GM11168 (cell line): ENCODE measurements around the gene BMP4.

Experiments used
- in situ Hi-C: fragments of 300-500 bp; cut with MboI; formaldehyde crosslinking; loops from one replicate; pipeline ENCODE4 v1.12.0; 2022; ENCODE audit warnings: low sequenced_read_pairs; ENCODE audit not compliant: unreplicated experiment

The BMP4 gene

GRCh38 chr14:53947452-53948204 is 9.0 kb downstream of the BMP4 start:
- in situ Hi-C loops: no loop called here

GRCh38 chr14:53947094-53947445 is 9.6 kb downstream of the BMP4 start:
- in situ Hi-C loops: no loop called here

DNA sequence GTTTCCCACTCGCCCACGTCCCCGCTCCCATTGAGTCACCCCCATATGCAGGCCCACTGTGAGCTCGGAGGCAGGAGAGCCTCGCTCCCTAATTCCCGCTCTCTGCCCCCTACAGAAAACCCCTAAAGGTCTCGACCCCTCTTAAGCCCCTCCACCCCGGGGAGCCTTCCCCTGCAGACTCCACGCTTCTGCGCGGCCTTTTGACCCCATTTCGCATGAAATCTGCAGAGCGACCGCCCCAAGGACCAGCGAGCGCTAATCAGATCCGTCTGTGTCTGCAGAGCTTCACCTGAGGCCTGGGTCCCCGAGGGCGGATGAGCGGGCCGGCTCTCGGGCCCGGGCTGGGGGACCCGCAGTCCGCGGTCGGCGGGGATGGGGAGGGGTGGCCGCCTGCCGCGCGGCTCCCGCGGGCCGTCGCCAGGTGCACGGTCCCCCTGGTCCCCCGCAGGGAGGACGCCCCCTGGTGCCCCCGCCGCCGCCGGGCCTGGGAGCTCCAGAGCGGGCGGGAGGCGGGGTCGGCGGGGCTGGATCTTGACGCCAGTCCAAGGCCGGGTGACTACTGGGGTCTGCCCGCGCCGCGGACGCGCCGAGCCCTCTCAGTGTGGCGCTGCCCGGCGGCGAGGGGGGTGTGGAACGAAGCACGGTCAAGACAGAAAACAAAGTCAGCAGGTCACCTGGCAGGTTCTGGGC is 10.1 kb downstream of the BMP4 start:
- in situ Hi-C loops: no loop called here

DNA sequence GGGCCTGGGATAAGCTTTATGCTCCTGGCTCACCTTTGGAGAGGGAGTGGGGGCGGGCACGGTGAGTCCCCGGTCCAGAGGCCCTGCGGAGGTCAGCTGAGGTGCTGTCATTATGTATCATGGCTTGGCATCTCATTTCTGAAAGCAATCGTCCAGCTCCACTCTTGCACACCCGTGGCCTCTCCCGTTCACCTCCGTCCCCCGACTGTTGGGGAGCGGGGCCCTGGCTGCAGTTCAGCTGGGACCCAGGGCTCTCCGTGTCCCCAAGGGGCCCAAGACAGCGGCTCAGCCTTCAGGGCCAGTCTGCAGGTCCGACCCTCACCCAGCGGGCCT is 10.6 kb downstream of the BMP4 start:
- in situ Hi-C loops: no loop called here

DNA sequence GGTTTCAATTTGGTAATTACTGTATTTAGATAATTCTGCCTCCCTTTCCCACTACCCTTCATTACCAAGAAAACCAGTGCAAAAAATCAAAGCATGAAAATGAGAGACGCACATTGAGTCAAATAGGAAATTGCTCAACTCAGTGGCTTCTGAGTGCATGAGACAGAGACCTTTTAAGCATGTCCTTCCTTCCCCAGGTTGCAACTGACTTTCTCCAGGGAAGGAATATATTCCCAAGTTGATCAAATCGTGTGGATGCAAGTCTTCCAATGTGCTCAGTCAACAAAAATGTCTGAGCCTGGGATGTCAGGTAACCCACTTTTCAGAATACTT is 12.9 kb downstream of the BMP4 start:
- in situ Hi-C loops: no loop called here

GRCh38 chr14:53942970-53943750 is 13.5 kb downstream of the BMP4 start:
- in situ Hi-C loops: no loop called here

GRCh38 chr14:53938136-53938837 is 18.3 kb downstream of the BMP4 start:
- in situ Hi-C loops: no loop called here

DNA sequence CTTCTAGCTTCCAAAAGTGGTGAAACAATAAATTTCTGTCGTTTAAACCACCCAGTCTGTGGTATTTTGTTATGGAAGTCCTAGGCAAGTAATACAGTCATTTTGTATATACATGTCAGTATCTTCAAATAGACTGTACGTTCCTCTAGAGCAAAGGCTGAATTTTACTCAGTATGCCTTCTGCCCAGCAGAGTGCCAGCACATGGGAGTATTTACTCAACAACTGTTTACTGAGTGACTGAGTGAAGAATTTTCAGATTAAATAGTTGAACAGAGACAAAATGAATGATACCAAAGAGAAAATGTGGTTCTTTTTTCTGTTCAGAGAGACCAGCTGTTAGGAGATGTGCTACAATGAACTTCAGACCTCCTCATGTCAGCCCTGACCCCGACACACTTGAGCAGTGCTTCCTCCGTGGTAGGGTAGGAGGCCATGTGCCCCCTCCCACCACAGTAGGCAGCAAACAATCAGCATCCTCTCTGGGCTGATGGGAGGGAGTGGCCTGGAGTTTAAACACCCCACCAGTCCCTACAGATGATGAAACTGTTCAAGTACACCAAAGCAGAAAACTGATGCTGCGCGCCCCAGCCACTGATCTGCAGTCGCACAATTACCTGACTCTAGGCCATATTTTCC is 21.7 kb downstream of the BMP4 start:
- in situ Hi-C loops: no loop called here

GRCh38 chr14:53932966-53933365 is 23.7 kb downstream of the BMP4 start:
- in situ Hi-C loops: no loop called here

- in situ Hi-C loops: no loop called here
Measured at GRCh38 chr14:53929871-53930715, 26.5 kb downstream of the BMP4 start.

DNA sequence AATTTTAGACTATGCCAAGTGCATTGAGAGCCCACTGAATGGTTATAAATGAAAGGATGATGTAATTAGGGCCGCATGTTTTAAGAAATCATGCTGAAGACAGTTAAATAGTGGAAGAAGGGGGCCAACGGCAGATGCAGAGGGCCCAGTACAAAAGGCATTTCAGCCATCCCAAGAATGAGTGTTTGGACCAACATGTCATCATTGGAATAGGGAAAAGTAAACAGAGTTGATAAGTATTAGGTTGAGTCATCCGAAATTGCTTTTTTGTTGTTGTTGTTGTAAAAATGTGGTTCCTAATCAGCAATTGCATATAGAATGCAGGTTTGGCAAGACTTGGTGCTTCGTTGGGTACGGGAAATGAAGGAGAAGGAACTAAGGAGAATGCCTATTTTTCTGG is 29.5 kb downstream of the BMP4 start:
- in situ Hi-C loops: no loop called here

- in situ Hi-C loops: no loop called here
Measured at GRCh38 chr14:53925201-53925766, 31.3 kb downstream of the BMP4 start.

DNA sequence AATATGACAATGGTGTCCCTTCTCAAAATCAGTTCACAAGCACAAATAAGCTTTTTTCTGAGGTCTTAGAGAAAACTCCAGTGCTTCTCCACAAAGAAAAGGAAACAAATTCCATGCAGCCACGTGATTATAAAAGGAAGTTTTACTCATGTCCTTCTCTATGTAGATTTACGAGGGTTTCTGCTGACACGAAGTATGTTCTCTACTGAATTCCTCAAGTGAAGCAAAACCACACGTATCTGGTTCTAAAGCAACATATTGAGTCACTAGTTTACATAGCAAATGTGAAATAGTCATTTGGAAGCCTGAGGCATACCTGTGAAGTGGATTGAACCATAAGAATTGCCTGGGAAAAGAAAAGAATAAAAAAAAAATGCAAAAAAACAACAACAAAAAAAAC is 31.9 kb downstream of the BMP4 start:
- in situ Hi-C loops: loop anchor here (25.0 kb wide), 1 partner anchor 387 kb away; no protein-coding TSS in a partner anchor

DNA sequence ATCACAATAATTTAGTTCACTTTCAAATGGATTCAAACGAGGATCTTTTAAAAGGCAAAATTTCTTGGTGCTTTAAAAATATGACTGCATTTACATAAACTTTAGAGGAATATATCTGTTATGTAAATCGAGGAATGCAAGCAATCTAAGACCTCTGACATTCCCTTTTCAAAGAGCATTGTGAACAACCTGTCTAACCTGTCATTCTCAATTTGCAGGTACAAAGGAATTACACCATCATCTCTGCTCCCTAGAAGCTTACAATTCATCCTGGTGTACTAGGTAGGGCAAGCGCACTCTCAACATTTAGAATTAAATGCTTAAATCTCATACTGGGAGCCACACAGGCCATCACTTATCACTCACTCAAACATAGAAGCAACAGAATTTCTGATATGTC is 35.6 kb downstream of the BMP4 start:
- in situ Hi-C loops: loop anchor here (25.0 kb wide), 1 partner anchor 384 kb away; no protein-coding TSS in a partner anchor

- in situ Hi-C loops: loop anchor here (25.0 kb wide), 1 partner anchor 379 kb away; no protein-coding TSS in a partner anchor
Measured at GRCh38 chr14:53916239-53916638, 40.4 kb downstream of the BMP4 start.

GRCh38 chr14:53915364-53916014 is 41.1 kb downstream of the BMP4 start:
- in situ Hi-C loops: loop anchor here (25.0 kb wide), 1 partner anchor 378 kb away; no protein-coding TSS in a partner anchor

- in situ Hi-C loops: loop anchor here (25.0 kb wide), 1 partner anchor 375 kb away; no protein-coding TSS in a partner anchor
Measured at GRCh38 chr14:53912021-53912420, 44.6 kb downstream of the BMP4 start.

- in situ Hi-C loops: loop anchor here (25.0 kb wide), 1 partner anchor 371 kb away; no protein-coding TSS in a partner anchor
Measured at GRCh38 chr14:53908416-53908815, 48.2 kb downstream of the BMP4 start.
